Measurements from ENCODE around the gene HRC.
A peak's percentile ranks its signal among the peaks of the same experiment; 100 is the strongest.

HRC gene

DNA sequence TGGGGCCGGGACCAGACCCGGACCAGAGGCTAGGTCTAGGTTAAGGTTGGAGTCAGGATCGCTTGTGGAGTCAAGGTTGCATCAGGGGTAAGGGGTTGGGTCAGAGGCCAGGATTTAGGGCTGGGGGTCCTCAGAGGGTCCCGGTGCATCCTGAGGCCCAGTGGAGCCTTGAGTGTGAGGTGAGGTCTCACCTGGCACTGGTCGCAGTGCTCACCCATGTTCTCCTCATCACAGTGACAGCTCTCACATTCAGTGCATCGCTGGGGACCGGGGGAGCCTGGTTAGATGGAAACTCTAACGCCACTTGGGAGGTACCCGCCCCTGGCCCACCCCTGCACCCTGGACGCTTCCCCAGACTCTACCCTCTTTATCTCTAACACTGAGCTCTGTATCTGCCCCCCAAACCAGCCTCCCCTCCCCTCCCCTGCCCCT, 3.1 kb downstream of the HRC start:
- TF ChIP-seq TSHZ2 (CRISPR knock-in tag; IDR thresholded peaks at IDR 0.05) (no peak), TCF4 (CRISPR knock-in tag; IDR thresholded peaks at IDR 0.05; ENCODE audit: borderline replicate concordance) (no peak), ZC3H10 (CRISPR knock-in tag; IDR thresholded peaks at IDR 0.05) (no peak)
- TF ChIP-seq, protein P1, sequence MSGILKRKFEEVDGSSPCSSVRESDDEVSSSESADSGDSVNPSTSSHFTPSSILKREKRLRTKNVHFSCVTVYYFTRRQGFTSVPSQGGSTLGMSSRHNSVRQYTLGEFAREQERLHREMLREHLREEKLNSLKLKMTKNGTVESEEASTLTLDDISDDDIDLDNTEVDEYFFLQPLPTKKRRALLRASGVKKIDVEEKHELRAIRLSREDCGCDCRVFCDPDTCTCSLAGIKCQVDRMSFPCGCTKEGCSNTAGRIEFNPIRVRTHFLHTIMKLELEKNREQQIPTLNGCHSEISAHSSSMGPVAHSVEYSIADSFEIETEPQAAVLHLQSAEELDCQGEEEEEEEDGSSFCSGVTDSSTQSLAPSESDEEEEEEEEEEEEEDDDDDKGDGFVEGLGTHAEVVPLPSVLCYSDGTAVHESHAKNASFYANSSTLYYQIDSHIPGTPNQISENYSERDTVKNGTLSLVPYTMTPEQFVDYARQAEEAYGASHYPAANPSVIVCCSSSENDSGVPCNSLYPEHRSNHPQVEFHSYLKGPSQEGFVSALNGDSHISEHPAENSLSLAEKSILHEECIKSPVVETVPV (CRISPR knock-in tag; IDR thresholded peaks at IDR 0.05): no peak
- no peak for ATAC-seq

DNA sequence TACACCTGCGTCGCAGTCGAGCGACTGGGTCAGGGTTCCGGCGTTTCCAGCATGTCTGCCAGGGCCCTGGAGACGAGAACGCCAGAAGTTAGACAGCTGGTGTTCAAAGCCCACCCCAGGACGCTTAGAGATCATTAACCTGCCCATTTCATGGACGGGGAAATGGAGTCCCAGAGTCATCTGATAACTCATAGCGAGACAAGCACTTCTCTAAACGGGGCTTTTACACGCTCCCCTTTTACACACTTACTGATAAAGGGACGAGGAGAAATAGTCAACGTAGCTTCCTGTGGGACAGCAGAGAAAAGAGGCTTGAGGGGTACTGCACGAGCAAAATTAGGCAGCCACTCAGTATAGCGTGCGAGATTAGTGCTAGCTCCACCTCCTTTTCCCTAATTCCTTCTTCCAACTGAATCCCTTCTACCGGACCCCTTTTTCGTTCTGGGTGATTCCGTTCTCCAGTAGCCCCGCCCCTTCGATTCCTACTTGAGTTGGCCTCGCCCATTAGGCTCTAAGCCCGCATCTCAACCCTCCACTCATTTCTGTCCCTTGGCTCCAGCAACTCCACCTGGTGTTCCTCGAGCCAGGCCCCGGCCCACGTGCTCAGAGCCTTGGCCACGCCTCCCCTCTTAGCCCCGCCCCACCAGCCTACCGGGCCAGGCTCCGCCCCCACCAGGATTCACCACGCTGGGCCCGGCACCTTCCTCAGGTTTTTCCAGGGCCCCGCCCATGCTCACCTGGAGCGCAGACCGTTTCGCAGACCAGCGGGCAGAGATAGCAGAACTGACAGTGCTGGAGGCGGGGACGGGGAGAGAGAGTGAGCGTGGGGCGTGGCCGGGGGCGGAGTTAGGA, 3.7 kb downstream of the HRC start:
- ATAC-seq: no peak
- TF ChIP-seq TCF4 (CRISPR knock-in tag; IDR thresholded peaks at IDR 0.05; ENCODE audit: borderline replicate concordance) (no peak), TSHZ2 (CRISPR knock-in tag; IDR thresholded peaks at IDR 0.05) (no peak), POU6F1 (CRISPR knock-in tag; IDR thresholded peaks at IDR 0.05; ENCODE audit: borderline replicate concordance, low read depth) (no peak)
- TF ChIP-seq, protein P1 (CRISPR knock-in tag; IDR thresholded peaks at IDR 0.05): no peak

DNA sequence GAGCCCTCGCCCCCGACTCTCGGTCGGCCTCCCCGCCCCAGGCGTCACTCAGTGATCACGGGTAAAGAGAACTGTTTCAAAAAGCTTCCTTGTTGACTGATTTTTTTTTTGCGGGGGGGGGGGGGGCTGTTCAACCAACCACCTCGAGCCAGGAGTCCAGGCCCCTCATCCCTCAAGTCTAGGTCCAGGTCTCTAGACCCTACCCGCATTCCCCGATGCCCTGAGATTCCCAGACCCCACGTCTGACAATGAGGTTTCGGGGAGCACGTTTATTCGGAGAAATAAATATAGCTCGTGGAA, 4.3 kb downstream of the HRC start:
- ATAC-seq: no peak
- TF ChIP-seq TOX (CRISPR knock-in tag; IDR thresholded peaks at IDR 0.05; ENCODE audit: borderline replicate concordance) (no peak), CSDC2 (CRISPR knock-in tag; IDR thresholded peaks at IDR 0.05) (no peak)

GRCh38 chr19:49150106-49150943, 4.9 kb downstream of the HRC start:
- peak; percentile 75 for ATAC-seq
- TF ChIP-seq ZC3H10 (CRISPR knock-in tag; IDR thresholded peaks at IDR 0.05) (no peak), POU6F1 (CRISPR knock-in tag; IDR thresholded peaks at IDR 0.05; ENCODE audit: borderline replicate concordance, low read depth) (no peak), ARNTL (CRISPR knock-in tag; IDR thresholded peaks at IDR 0.05; ENCODE audit: borderline replicate concordance, low read depth) (no peak), ZNF565 (CRISPR knock-in tag; conservative IDR thresholded peaks at IDR 0.05; ENCODE audit: low read depth) (no peak), OSR1 (CRISPR knock-in tag; IDR thresholded peaks at IDR 0.05) (no peak), ZNF8 (CRISPR knock-in tag; IDR thresholded peaks at IDR 0.05) (no peak), ZNF70 (CRISPR knock-in tag; IDR thresholded peaks at IDR 0.05) (no peak)
- TF ChIP-seq, protein P2, sequence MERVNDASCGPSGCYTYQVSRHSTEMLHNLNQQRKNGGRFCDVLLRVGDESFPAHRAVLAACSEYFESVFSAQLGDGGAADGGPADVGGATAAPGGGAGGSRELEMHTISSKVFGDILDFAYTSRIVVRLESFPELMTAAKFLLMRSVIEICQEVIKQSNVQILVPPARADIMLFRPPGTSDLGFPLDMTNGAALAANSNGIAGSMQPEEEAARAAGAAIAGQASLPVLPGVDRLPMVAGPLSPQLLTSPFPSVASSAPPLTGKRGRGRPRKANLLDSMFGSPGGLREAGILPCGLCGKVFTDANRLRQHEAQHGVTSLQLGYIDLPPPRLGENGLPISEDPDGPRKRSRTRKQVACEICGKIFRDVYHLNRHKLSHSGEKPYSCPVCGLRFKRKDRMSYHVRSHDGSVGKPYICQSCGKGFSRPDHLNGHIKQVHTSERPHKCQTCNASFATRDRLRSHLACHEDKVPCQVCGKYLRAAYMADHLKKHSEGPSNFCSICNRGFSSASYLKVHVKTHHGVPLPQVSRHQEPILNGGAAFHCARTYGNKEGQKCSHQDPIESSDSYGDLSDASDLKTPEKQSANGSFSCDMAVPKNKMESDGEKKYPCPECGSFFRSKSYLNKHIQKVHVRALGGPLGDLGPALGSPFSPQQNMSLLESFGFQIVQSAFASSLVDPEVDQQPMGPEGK (CRISPR knock-in tag; IDR thresholded peaks at IDR 0.05; ENCODE audit: borderline replicate concordance): no peak
- TF ChIP-seq, protein P1 (CRISPR knock-in tag; IDR thresholded peaks at IDR 0.05): no peak
